Measurements from ENCODE around the gene FPR3.

Gene FPR3

DNA sequence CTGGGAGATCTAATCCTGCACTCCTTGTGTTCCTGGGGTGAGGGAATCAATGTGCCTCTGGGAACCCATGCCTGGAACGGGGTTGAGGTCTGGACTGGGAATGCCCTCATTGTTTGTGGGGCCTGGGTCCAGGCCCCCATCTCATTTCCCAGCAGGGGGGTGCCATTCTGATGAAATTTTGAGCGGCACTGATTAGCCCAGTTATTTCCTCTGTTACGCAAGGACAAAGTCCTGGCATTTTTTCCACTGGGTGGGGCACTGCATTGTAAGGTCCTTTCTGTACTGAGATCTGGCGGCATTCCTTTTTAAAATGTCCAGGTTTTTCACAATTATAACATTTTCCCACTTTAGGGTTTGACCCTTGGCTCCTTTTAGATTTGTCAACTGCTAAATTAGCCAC is 14.8 kb downstream of the FPR3 start:
- TF ChIP-seq EZH2phosphoT487 (conservative IDR thresholded peaks at IDR 0.05; ENCODE audit: low read length), result no peak
- TF ChIP-seq, protein P1, sequence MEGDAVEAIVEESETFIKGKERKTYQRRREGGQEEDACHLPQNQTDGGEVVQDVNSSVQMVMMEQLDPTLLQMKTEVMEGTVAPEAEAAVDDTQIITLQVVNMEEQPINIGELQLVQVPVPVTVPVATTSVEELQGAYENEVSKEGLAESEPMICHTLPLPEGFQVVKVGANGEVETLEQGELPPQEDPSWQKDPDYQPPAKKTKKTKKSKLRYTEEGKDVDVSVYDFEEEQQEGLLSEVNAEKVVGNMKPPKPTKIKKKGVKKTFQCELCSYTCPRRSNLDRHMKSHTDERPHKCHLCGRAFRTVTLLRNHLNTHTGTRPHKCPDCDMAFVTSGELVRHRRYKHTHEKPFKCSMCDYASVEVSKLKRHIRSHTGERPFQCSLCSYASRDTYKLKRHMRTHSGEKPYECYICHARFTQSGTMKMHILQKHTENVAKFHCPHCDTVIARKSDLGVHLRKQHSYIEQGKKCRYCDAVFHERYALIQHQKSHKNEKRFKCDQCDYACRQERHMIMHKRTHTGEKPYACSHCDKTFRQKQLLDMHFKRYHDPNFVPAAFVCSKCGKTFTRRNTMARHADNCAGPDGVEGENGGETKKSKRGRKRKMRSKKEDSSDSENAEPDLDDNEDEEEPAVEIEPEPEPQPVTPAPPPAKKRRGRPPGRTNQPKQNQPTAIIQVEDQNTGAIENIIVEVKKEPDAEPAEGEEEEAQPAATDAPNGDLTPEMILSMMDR (IDR thresholded peaks at IDR 0.05; ENCODE audit: insufficient read depth, low read length, poor library complexity, severe bottlenecking), result no peak

DNA sequence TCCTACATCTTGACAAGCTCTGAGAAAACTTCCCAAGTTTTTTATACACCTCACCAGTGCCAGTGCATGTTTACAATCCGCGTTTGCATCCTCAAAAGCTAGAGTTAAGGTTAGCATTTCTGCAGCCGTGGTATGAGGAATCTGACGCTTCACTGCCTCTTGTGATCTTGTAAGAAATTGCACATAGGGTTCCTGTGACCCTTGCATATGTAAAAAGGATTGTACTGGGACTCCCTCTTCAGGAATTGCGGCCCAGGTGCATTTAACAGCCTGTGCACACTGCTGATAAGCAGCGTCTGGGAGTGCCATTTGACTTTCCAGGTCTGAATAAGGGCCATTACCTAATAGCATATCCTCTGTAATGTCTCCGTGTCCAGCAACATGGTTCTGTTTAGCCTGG is 15.3 kb downstream of the FPR3 start:
- no peak overlapping the region for H3K27ac ChIP-seq (ENCODE audit: low read depth, low read length)
- H3K4me3 ChIP-seq (ENCODE audit: insufficient read depth, low read length, poor library complexity, severe bottlenecking), result no peak overlapping the region
- H3K9me2 ChIP-seq (replicated peaks; ENCODE audit: insufficient read depth, low read length), result no peaks in the 10 kb centered on the region
- H3F3A ChIP-seq (ENCODE audit: insufficient read depth), result no peaks in the 10 kb centered on the region
- no peak for TF ChIP-seq EZH2phosphoT487 (conservative IDR thresholded peaks at IDR 0.05; ENCODE audit: low read length)
- TF ChIP-seq, protein P1 (IDR thresholded peaks at IDR 0.05; ENCODE audit: insufficient read depth, low read length, poor library complexity, severe bottlenecking), result no peak
- no peaks in the 10 kb centered on the region for H4K20me1 ChIP-seq (ENCODE audit: low read depth, low read length)
- H3K9ac ChIP-seq (ENCODE audit: low read length), result no peak overlapping the region
- H3K9me3 ChIP-seq (ENCODE audit: insufficient read depth, low read length), result peaks cover 8% of the 10 kb centered on the region; the same call in 1 of the 2 replicates
- H3K4me2 ChIP-seq (ENCODE audit: low read depth, low read length, poor library complexity, severe bottlenecking), result no peak overlapping the region
- no peaks in the 10 kb centered on the region for H3K36me3 ChIP-seq (ENCODE audit: low read length)
- H3K27me3 ChIP-seq (ENCODE audit: low read length), result no peaks in the 10 kb centered on the region
- H2AFZ ChIP-seq (ENCODE audit: low read depth, low read length, severe bottlenecking), result no peak overlapping the region
- H3K79me2 ChIP-seq (ENCODE audit: insufficient read depth, low read length), result no peaks in the 10 kb centered on the region

More for the DNA sequence above, 14.8 kb downstream of the FPR3 start:
- Histone ChIP-seq H2AFZ (ENCODE audit: low read depth, low read length, severe bottlenecking) (no peak overlapping the region), H3K9ac (ENCODE audit: low read length) (no peak overlapping the region), H3K79me2 (ENCODE audit: insufficient read depth, low read length) (no peaks in the 10 kb centered on the region), H3K4me3 (ENCODE audit: insufficient read depth, low read length, poor library complexity, severe bottlenecking) (no peak overlapping the region), H3K9me2 (replicated peaks; ENCODE audit: insufficient read depth, low read length) (no peaks in the 10 kb centered on the region), H4K20me1 (ENCODE audit: low read depth, low read length) (no peaks in the 10 kb centered on the region), H3K27me3 (ENCODE audit: low read length) (no peaks in the 10 kb centered on the region), H3K27ac (ENCODE audit: low read depth, low read length) (no peak overlapping the region), H3F3A (ENCODE audit: insufficient read depth) (no peaks in the 10 kb centered on the region), H3K4me2 (ENCODE audit: low read depth, low read length, poor library complexity, severe bottlenecking) (no peak overlapping the region), H3K9me3 (ENCODE audit: insufficient read depth, low read length) (peaks cover 8% of the 10 kb centered on the region; the same call in 1 of the 2 replicates), H3K36me3 (ENCODE audit: low read length) (no peaks in the 10 kb centered on the region)

- H4K20me1 ChIP-seq (ENCODE audit: low read depth, low read length), result no peaks in the 10 kb centered on the region
- TF ChIP-seq EZH2phosphoT487 (conservative IDR thresholded peaks at IDR 0.05; ENCODE audit: low read length), result no peak
- TF ChIP-seq, protein P1 (IDR thresholded peaks at IDR 0.05; ENCODE audit: insufficient read depth, low read length, poor library complexity, severe bottlenecking), result no peak
Measured at GRCh38 chr19:51811344-51811743, 16.4 kb downstream of the FPR3 start.

More at GRCh38 chr19:51811344-51811743, 16.4 kb downstream of the FPR3 start:
- H3K4me3 ChIP-seq (ENCODE audit: insufficient read depth, low read length, poor library complexity, severe bottlenecking), result no peak overlapping the region
- H3K79me2 ChIP-seq (ENCODE audit: insufficient read depth, low read length), result no peaks in the 10 kb centered on the region
- H3K36me3 ChIP-seq (ENCODE audit: low read length), result no peaks in the 10 kb centered on the region
- H3K27me3 ChIP-seq (ENCODE audit: low read length), result no peaks in the 10 kb centered on the region
- no peak overlapping the region for H3K9ac ChIP-seq (ENCODE audit: low read length)
- H3K4me2 ChIP-seq (ENCODE audit: low read depth, low read length, poor library complexity, severe bottlenecking), result no peak overlapping the region
- no peaks in the 10 kb centered on the region for H3F3A ChIP-seq (ENCODE audit: insufficient read depth)
- no peaks in the 10 kb centered on the region for H3K9me2 ChIP-seq (replicated peaks; ENCODE audit: insufficient read depth, low read length)
- H2AFZ ChIP-seq (ENCODE audit: low read depth, low read length, severe bottlenecking), result no peak overlapping the region
- no peak overlapping the region for H3K27ac ChIP-seq (ENCODE audit: low read depth, low read length)
- peaks cover 8% of the 10 kb centered on the region; the same call in 1 of the 2 replicates for H3K9me3 ChIP-seq (ENCODE audit: insufficient read depth, low read length)
